NCI-H146 treated with DMSO at 0.1 percent for 48 hours (cell line): ENCODE measurements around the gene C11orf42.
"Not testable (repeated sequence)": the region's sequence is repeated elsewhere in the genome, so short reads cannot be mapped to it uniquely, and the experiment has no call there.

Experiments used
- DNase-seq: peaks from one replicate; lab custom pipeline; 2025; ENCODE audit not compliant: unreplicated experiment; lab: John Stamatoyannopoulos, UW

Gene C11orf42

GRCh38 chr11:6219359-6219758 is 14.0 kb downstream of the C11orf42 start:
- DNase-seq: no peak

GRCh38 chr11:6223854-6224253 is 18.5 kb downstream of the C11orf42 start:
- no peak for DNase-seq

- no peak for DNase-seq
Measured at GRCh38 chr11:6224421-6224820, 19.1 kb downstream of the C11orf42 start.

GRCh38 chr11:6225024-6225423 is 19.7 kb downstream of the C11orf42 start:
- DNase-seq: no peak

- DNase-seq: no peak
Measured at GRCh38 chr11:6225896-6226295, 20.5 kb downstream of the C11orf42 start.

- DNase-seq: no peak
Measured at GRCh38 chr11:6228520-6228919, 23.2 kb downstream of the C11orf42 start.

- no peak for DNase-seq
Measured at GRCh38 chr11:6229911-6230310, 24.6 kb downstream of the C11orf42 start.

- no peak for DNase-seq
Measured at GRCh38 chr11:6232899-6233298, 27.5 kb downstream of the C11orf42 start.

GRCh38 chr11:6233984-6234386 is 28.6 kb downstream of the C11orf42 start:
- peak; percentile 54 for DNase-seq

GRCh38 chr11:6234387-6235107 is 29.2 kb downstream of the C11orf42 start, which contains the start of gene FHIP1B:
Gene FHIP1B (minus strand): TSS chr11:6234636. CDS start chr11:6224516, 10,120 bp downstream.
- DNase-seq: peak; percentile 100

- DNase-seq: no peak
Measured at GRCh38 chr11:6237266-6237665, 31.9 kb downstream of the C11orf42 start.

GRCh38 chr11:6237761-6238302 is 32.5 kb downstream of the C11orf42 start:
- no peak for DNase-seq

GRCh38 chr11:6238902-6239301 is 33.5 kb downstream of the C11orf42 start, which contains the start of gene CNGA4:
Gene CNGA4 (plus strand): TSS chr11:6239089. CDS start chr11:6239207, 118 bp downstream.
- DNase-seq: peak; percentile 90

GRCh38 chr11:6240139-6240538 is 34.8 kb downstream of the C11orf42 start:
- DNase-seq: no peak

GRCh38 chr11:6240781-6241180 is 35.4 kb downstream of the C11orf42 start:
- no peak for DNase-seq

GRCh38 chr11:6241316-6241715 is 36.0 kb downstream of the C11orf42 start:
- no peak for DNase-seq

- DNase-seq: no peak
Measured at GRCh38 chr11:6245536-6245935, 40.2 kb downstream of the C11orf42 start.

- DNase-seq: no peak
Measured at GRCh38 chr11:6248248-6248647, 42.9 kb downstream of the C11orf42 start.

- not testable (repeated sequence) for DNase-seq
Measured at GRCh38 chr11:6248897-6249296, 43.5 kb downstream of the C11orf42 start.

- no peak for DNase-seq
Measured at GRCh38 chr11:6249770-6250555, 44.6 kb downstream of the C11orf42 start.

- DNase-seq: peak; percentile 46
Measured at GRCh38 chr11:6251120-6251733, 45.9 kb downstream of the C11orf42 start.
